Measurements from ENCODE around the gene MVK.

GRCh38 chr12:109531411-109531810 is 42.2 kb upstream of the MVK start:
- TF ChIP-seq CTCF (IDR thresholded peaks at IDR 0.05) (no peak), POLR2A (IDR thresholded peaks at IDR 0.05) (no peak), POLR2AphosphoS5 (IDR thresholded peaks at IDR 0.05) (no peak)
